ENCODE measurements around the gene GPN3. TPM values are rescaled to one million over a fixed set of nuclear protein-coding genes. Genes with fewer than 3 reads are reported as not detected.
"Not testable (repeated sequence)": the region's sequence is repeated elsewhere in the genome, so short reads cannot be mapped to it uniquely, and the experiment has no call there.

Gene GPN3
- total and polyA plus RNA-seq, 7 experiments from 2014 or later = 5.1 to 40.4 (median 16.6) TPM

- no peaks in the 10 kb centered on the region for H3K9me3 ChIP-seq (ENCODE audit: control insufficient read depth in 2 of 3, low read length in 3 of 3)
- ChIA-PET CTCF (interaction anchor here (0.5 to 1.9 kb wide), 39 partner anchors 9 to 1011 kb away, joined by 3 to 24 read pairs (median 4); partner anchors contain the start of genes ARPC3, FAM216A and GPN3), POLR2A (interaction anchor here (0.5 to 2.0 kb wide), 8 partner anchors 11 to 1253 kb away, joined by 3 to 17 read pairs (median 3); partner anchors contain the start of genes ARPC3, BRAP, RAD9B and VPS29)
- H3K4me3 ChIP-seq (ENCODE audit: low read length) = no peak overlapping the region
- H3K4me1 ChIP-seq (ENCODE audit: control insufficient read depth in 2 of 2, insufficient read depth in 2 of 2, low read length in 2 of 2) = no peaks in the 10 kb centered on the region
- no peak overlapping the region for H3K27ac ChIP-seq (ENCODE audit: low read depth, low read length)
- intact Hi-C loops (cut with micrococcal nuclease) = loop anchor here (1.0 to 2.0 kb wide), 8 partner anchors 18 to 332 kb away; partner anchors contain the start of genes ANAPC7 (in 2 of the 2), ATP2A2 (in 2 of the 2), FAM216A (in 2 of the 2) and GPN3 (in 2 of the 2)
- H3K9me3 Mint-ChIP-seq = no peaks in the 10 kb centered on the region
- peaks cover 0 to 3% (median 0%) of the 10 kb centered on the region in 5 donors for H3K27me3 Mint-ChIP-seq
- H3K4me1 Mint-ChIP-seq = peaks cover 0 to 5% (median 0%) of the 10 kb centered on the region in 7 donors
- DNase-seq (no peak), ATAC-seq (no peak)
- peaks cover 0 to 16% (median 9%) of the 10 kb centered on the region in 5 donors for H3K36me3 Mint-ChIP-seq
- peak overlapping the region in 4 of 10 donors; percentile 91 to 100 (median 96) for H3K4me3 Mint-ChIP-seq
- H3K36me3 ChIP-seq (ENCODE audit: control insufficient read depth in 2 of 3, insufficient read depth in 3 of 3, low read length in 3 of 3) = peaks cover 0 to 16% (median 0%) of the 10 kb centered on the region in 3 experiments
- no peaks in the 10 kb centered on the region for H3K27me3 ChIP-seq (ENCODE audit: control insufficient read depth in 2 of 2, insufficient read depth in 2 of 2, low read length in 2 of 2)
- H3K27ac Mint-ChIP-seq = peak overlapping the region in 3 of 9 donors; percentile 96 to 99 (median 98)
Observed at GRCh38 chr12:110431957-110432587, 36.0 kb downstream of the GPN3 start.

DNA sequence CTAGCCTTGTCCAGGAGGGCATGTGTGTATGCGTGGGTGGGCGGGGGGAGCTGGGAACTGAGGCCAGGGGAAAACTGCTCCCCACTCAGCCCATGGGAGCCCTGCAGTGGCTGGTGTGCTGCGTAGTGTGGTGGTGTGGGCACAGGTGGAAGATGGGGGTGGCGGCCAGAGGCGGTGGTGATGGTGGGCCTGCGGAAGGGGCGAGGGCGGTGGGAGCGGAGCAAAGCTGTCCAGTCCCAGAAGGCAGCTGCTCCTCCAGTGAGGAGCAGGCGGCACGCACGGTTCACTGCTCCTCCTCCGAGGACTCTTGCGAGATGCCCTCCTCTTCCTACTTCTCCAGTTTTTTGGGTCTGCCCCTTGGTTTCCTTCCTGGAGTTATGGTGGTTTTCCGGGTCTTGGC is 38.4 kb downstream of the GPN3 start:
- intact Hi-C loops (cut with micrococcal nuclease) = loop anchor here (2.0 kb wide), 2 partner anchors 75 to 149 kb away; partner anchors contain the start of gene ATP2A2 (in 2 of the 2)
- H3K4me3 ChIP-seq (ENCODE audit: low read length); H3K4me1 ChIP-seq (ENCODE audit: control insufficient read depth in 2 of 2, insufficient read depth in 2 of 2, low read length in 2 of 2); H3K36me3 Mint-ChIP-seq; H3K9me3 ChIP-seq (ENCODE audit: control insufficient read depth in 2 of 3, low read length in 3 of 3); H3K27me3 ChIP-seq (ENCODE audit: control insufficient read depth in 2 of 2, insufficient read depth in 2 of 2, low read length in 2 of 2); H3K4me1 Mint-ChIP-seq; H3K9me3 Mint-ChIP-seq; H3K4me3 Mint-ChIP-seq; H3K27ac Mint-ChIP-seq; DNase-seq; H3K36me3 ChIP-seq (ENCODE audit: control insufficient read depth in 2 of 3, insufficient read depth in 3 of 3, low read length in 3 of 3); ATAC-seq; H3K27ac ChIP-seq (ENCODE audit: low read depth, low read length); H3K27me3 Mint-ChIP-seq; CTCF ChIA-PET: not testable (repeated sequence)
- POLR2A ChIA-PET = interaction anchor here (0.8 kb wide), 1 partner anchor 328 kb away, joined by 3 read pairs; no protein-coding TSS in a partner anchor

GRCh38 chr12:110426406-110426805 is 41.7 kb downstream of the GPN3 start:
- no peak overlapping the region for H3K4me3 Mint-ChIP-seq
- peaks cover 0 to 4% (median 0%) of the 10 kb centered on the region in 7 donors for H3K4me1 Mint-ChIP-seq
- Histone ChIP-seq H3K27ac (ENCODE audit: low read depth, low read length) (no peak overlapping the region), H3K4me3 (ENCODE audit: low read length) (no peak overlapping the region), H3K27me3 (ENCODE audit: control insufficient read depth in 2 of 2, insufficient read depth in 2 of 2, low read length in 2 of 2) (no peaks in the 10 kb centered on the region), H3K36me3 (ENCODE audit: control insufficient read depth in 2 of 3, insufficient read depth in 3 of 3, low read length in 3 of 3) (no peaks in the 10 kb centered on the region), H3K4me1 (ENCODE audit: control insufficient read depth in 2 of 2, insufficient read depth in 2 of 2, low read length in 2 of 2) (no peaks in the 10 kb centered on the region), H3K9me3 (ENCODE audit: control insufficient read depth in 2 of 3, low read length in 3 of 3) (no peaks in the 10 kb centered on the region)
- ATAC-seq = no peak
- intact Hi-C loops (cut with micrococcal nuclease) = no loop called here
- peaks cover 0 to 20% (median 0%) of the 10 kb centered on the region in 5 donors for H3K27me3 Mint-ChIP-seq
- ChIA-PET POLR2A (no interaction called here), CTCF (interaction anchor here (0.7 kb wide), 1 partner anchor 979 kb away, joined by 3 read pairs; no protein-coding TSS in a partner anchor)
- no peak for DNase-seq
- no peak overlapping the region for H3K27ac Mint-ChIP-seq
- H3K36me3 Mint-ChIP-seq = no peaks in the 10 kb centered on the region
- no peaks in the 10 kb centered on the region for H3K9me3 Mint-ChIP-seq

GRCh38 chr12:110424237-110424636 is 43.8 kb downstream of the GPN3 start:
- Mint-ChIP-seq H3K4me1 (no peaks in the 10 kb centered on the region), H3K27me3 (peaks cover 0 to 30% (median 0%) of the 10 kb centered on the region in 5 donors), H3K4me3 (no peak overlapping the region), H3K9me3 (no peaks in the 10 kb centered on the region), H3K27ac (no peak overlapping the region), H3K36me3 (no peaks in the 10 kb centered on the region)
- no peaks in the 10 kb centered on the region for H3K27me3 ChIP-seq (ENCODE audit: control insufficient read depth in 2 of 2, insufficient read depth in 2 of 2, low read length in 2 of 2)
- ATAC-seq (no peak), DNase-seq (no peak)
- no peak overlapping the region for H3K4me3 ChIP-seq (ENCODE audit: low read length)
- ChIA-PET CTCF (no interaction called here), POLR2A (interaction anchor here (0.9 to 1.7 kb wide), 2 partner anchors 16 to 43 kb away, joined by 3 to 5 read pairs; partner anchors contain the start of gene GPN3)
- no peaks in the 10 kb centered on the region for H3K9me3 ChIP-seq (ENCODE audit: control insufficient read depth in 2 of 3, low read length in 3 of 3)
- H3K4me1 ChIP-seq (ENCODE audit: control insufficient read depth in 2 of 2, insufficient read depth in 2 of 2, low read length in 2 of 2) = no peaks in the 10 kb centered on the region
- H3K36me3 ChIP-seq (ENCODE audit: control insufficient read depth in 2 of 3, insufficient read depth in 3 of 3, low read length in 3 of 3) = no peaks in the 10 kb centered on the region
- no peak overlapping the region for H3K27ac ChIP-seq (ENCODE audit: low read depth, low read length)
- intact Hi-C loops (cut with micrococcal nuclease) = no loop called here

- Histone ChIP-seq H3K27me3 (ENCODE audit: control insufficient read depth in 2 of 2, insufficient read depth in 2 of 2, low read length in 2 of 2) (no peaks in the 10 kb centered on the region), H3K27ac (ENCODE audit: low read depth, low read length) (no peak overlapping the region), H3K36me3 (ENCODE audit: control insufficient read depth in 2 of 3, insufficient read depth in 3 of 3, low read length in 3 of 3) (no peaks in the 10 kb centered on the region), H3K9me3 (ENCODE audit: control insufficient read depth in 2 of 3, low read length in 3 of 3) (no peaks in the 10 kb centered on the region), H3K4me1 (ENCODE audit: control insufficient read depth in 2 of 2, insufficient read depth in 2 of 2, low read length in 2 of 2) (no peaks in the 10 kb centered on the region), H3K4me3 (ENCODE audit: low read length) (no peak overlapping the region)
- Mint-ChIP-seq H3K4me3 (no peak overlapping the region), H3K9me3 (no peaks in the 10 kb centered on the region), H3K27me3 (peaks cover 0 to 32% (median 0%) of the 10 kb centered on the region in 5 donors), H3K27ac (no peak overlapping the region), H3K36me3 (no peaks in the 10 kb centered on the region), H3K4me1 (no peaks in the 10 kb centered on the region)
- intact Hi-C loops (cut with micrococcal nuclease) = no loop called here
- DNase-seq (no peak), ATAC-seq (no peak)
- ChIA-PET POLR2A (no interaction called here), CTCF (interaction anchor here (1.1 to 2.0 kb wide), 2 partner anchors 9 to 1981 kb away, joined by 3 to 8 read pairs; no protein-coding TSS in a partner anchor)
Observed at GRCh38 chr12:110421701-110422100, 46.4 kb downstream of the GPN3 start.

GRCh38 chr12:110421159-110421661 is 46.8 kb downstream of the GPN3 start:
- Histone ChIP-seq H3K9me3 (ENCODE audit: control insufficient read depth in 2 of 3, low read length in 3 of 3) (no peaks in the 10 kb centered on the region), H3K4me1 (ENCODE audit: control insufficient read depth in 2 of 2, insufficient read depth in 2 of 2, low read length in 2 of 2) (no peaks in the 10 kb centered on the region), H3K4me3 (ENCODE audit: low read length) (no peak overlapping the region), H3K27me3 (ENCODE audit: control insufficient read depth in 2 of 2, insufficient read depth in 2 of 2, low read length in 2 of 2) (no peaks in the 10 kb centered on the region), H3K27ac (ENCODE audit: low read depth, low read length) (no peak overlapping the region), H3K36me3 (ENCODE audit: control insufficient read depth in 2 of 3, insufficient read depth in 3 of 3, low read length in 3 of 3) (no peaks in the 10 kb centered on the region)
- POLR2A ChIA-PET = no interaction called here
- ATAC-seq (no peak), DNase-seq (no peak)
- Mint-ChIP-seq H3K36me3 (no peaks in the 10 kb centered on the region), H3K4me3 (no peak overlapping the region), H3K27me3 (peaks cover 0 to 32% (median 0%) of the 10 kb centered on the region in 5 donors), H3K4me1 (no peaks in the 10 kb centered on the region), H3K9me3 (no peaks in the 10 kb centered on the region), H3K27ac (no peak overlapping the region)
- CTCF ChIA-PET = interaction anchor here (1.1 to 2.0 kb wide), 2 partner anchors 10 to 1981 kb away, joined by 3 to 8 read pairs; no protein-coding TSS in a partner anchor
- intact Hi-C loops (cut with micrococcal nuclease) = no loop called here

All from naive thymus-derived CD4-positive, alpha-beta T cell (primary cell).